ENCODE data around the gene FBXO10.
"Not testable (repeated sequence)": the region's sequence is repeated elsewhere in the genome, so short reads cannot be mapped to it uniquely, and the experiment has no call there.

Gene FBXO10

GRCh38 chr9:37547328-37547878, 28.8 kb downstream of the FBXO10 start:
- DNase-seq, result no peak

- DNase-seq, result no peak
These were observed 32.7 kb downstream of the FBXO10 start for GRCh38 chr9:37543468-37543867.

- DNase-seq, result no peak
These were observed 33.3 kb downstream of the FBXO10 start for GRCh38 chr9:37542895-37543294.

GRCh38 chr9:37542488-37542887, 33.7 kb downstream of the FBXO10 start:
- no peak for DNase-seq

GRCh38 chr9:37541465-37541864, 34.7 kb downstream of the FBXO10 start:
- no peak for DNase-seq

- no peak for DNase-seq
These were observed 35.5 kb downstream of the FBXO10 start for GRCh38 chr9:37540634-37541033.

- DNase-seq, result no peak
These were observed 36.5 kb downstream of the FBXO10 start for GRCh38 chr9:37539634-37540033.

GRCh38 chr9:37538099-37538498, 38.1 kb downstream of the FBXO10 start:
- DNase-seq, result no peak

- no peak for DNase-seq
These were observed 41.3 kb downstream of the FBXO10 start for GRCh38 chr9:37534901-37535300.

- DNase-seq, result no peak
These were observed 41.8 kb downstream of the FBXO10 start for GRCh38 chr9:37534412-37534811.

- DNase-seq, result no peak
These were observed 44.5 kb downstream of the FBXO10 start for GRCh38 chr9:37531699-37532098.

GRCh38 chr9:37528652-37529471, 47.3 kb downstream of the FBXO10 start:
- no peak for DNase-seq

- DNase-seq, result no peak
These were observed 52.3 kb downstream of the FBXO10 start for GRCh38 chr9:37523916-37524315.

- DNase-seq, result no peak
These were observed 53.2 kb downstream of the FBXO10 start for GRCh38 chr9:37522971-37523370.

GRCh38 chr9:37521111-37521510, 55.1 kb downstream of the FBXO10 start:
- DNase-seq, result no peak

GRCh38 chr9:37520641-37521040, 55.5 kb downstream of the FBXO10 start:
- no peak for DNase-seq

GRCh38 chr9:37517923-37518322, 58.3 kb downstream of the FBXO10 start:
- DNase-seq, result no peak

GRCh38 chr9:37515620-37516258, 60.4 kb downstream of the FBXO10 start:
- no peak for DNase-seq

GRCh38 chr9:37514999-37515398, 61.2 kb downstream of the FBXO10 start:
- DNase-seq, result no peak

GRCh38 chr9:37514415-37514814, 61.8 kb downstream of the FBXO10 start:
- not testable (repeated sequence) for DNase-seq

GRCh38 chr9:37512437-37512836, 63.7 kb downstream of the FBXO10 start:
- no peak for DNase-seq

- DNase-seq, result peak; percentile 11
These were observed 64.9 kb downstream of the FBXO10 start for GRCh38 chr9:37511016-37512010.

- not testable (repeated sequence) for DNase-seq
These were observed 66.1 kb downstream of the FBXO10 start for GRCh38 chr9:37510053-37510452.
